Measurements from ENCODE around the gene UNC13C.

Gene UNC13C

GRCh38 chr15:54046093-54046492 lies 67.9 kb downstream of the UNC13C start:
- H3K9me3 Mint-ChIP-seq, result peaks cover 5% of the 10 kb centered on the region
- no peak overlapping the region for H3K4me3 Mint-ChIP-seq
- no peak overlapping the region for H3K27ac Mint-ChIP-seq
- H3K27me3 Mint-ChIP-seq, result no peaks in the 10 kb centered on the region
- H3K4me1 Mint-ChIP-seq (ENCODE audit: low read depth), result no peaks in the 10 kb centered on the region
- H3K36me3 Mint-ChIP-seq (ENCODE audit: low read depth), result no peaks in the 10 kb centered on the region

DNA sequence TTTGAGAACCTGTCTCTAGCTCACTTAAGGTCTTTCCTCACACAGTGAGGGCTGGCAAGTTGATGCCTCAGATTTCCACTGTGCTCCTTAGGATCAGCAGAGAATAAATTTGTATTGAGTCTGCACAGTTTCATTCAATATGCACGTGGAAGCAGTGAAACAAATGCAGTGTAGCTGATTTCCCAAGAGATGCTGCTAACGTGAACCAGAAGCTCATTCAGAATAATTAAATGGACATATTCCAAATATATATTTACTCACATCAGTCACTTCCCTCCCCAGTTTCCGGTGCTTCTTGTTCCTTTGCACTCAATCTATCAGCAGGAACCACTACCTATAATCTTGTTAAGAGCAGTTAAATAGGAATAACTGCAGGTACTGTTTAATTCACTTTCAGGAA lies 86.1 kb downstream of the UNC13C start:
- H3K27ac Mint-ChIP-seq, result no peak overlapping the region
- no peak overlapping the region for H3K4me3 Mint-ChIP-seq
- no peaks in the 10 kb centered on the region for H3K27me3 Mint-ChIP-seq
- no peaks in the 10 kb centered on the region for H3K9me3 Mint-ChIP-seq
- no peaks in the 10 kb centered on the region for H3K36me3 Mint-ChIP-seq (ENCODE audit: low read depth)
- no peaks in the 10 kb centered on the region for H3K4me1 Mint-ChIP-seq (ENCODE audit: low read depth)

DNA sequence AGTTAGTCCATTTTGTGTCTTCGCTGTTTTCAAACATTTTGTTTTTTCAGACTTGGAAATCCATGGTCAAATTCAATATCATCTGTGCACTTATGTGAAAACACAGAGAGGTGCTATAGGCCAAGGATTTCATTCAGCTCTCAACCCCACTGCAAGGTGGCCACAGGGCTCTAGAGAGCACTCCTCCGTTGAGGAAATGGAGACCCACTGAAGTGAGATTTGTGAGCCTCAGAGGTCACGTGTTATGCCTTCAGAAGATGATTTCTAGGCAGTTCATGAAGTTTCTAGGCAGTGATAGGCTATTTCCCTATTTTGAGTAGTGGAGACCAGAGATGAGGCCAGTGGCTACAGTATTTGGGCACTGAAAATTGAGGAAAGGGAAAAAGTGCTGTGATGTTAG lies 88.2 kb downstream of the UNC13C start:
- Mint-ChIP-seq H3K4me1 (ENCODE audit: low read depth) (no peaks in the 10 kb centered on the region), H3K27me3 (no peaks in the 10 kb centered on the region), H3K36me3 (ENCODE audit: low read depth) (no peaks in the 10 kb centered on the region), H3K9me3 (no peaks in the 10 kb centered on the region), H3K27ac (no peak overlapping the region), H3K4me3 (no peak overlapping the region)

DNA sequence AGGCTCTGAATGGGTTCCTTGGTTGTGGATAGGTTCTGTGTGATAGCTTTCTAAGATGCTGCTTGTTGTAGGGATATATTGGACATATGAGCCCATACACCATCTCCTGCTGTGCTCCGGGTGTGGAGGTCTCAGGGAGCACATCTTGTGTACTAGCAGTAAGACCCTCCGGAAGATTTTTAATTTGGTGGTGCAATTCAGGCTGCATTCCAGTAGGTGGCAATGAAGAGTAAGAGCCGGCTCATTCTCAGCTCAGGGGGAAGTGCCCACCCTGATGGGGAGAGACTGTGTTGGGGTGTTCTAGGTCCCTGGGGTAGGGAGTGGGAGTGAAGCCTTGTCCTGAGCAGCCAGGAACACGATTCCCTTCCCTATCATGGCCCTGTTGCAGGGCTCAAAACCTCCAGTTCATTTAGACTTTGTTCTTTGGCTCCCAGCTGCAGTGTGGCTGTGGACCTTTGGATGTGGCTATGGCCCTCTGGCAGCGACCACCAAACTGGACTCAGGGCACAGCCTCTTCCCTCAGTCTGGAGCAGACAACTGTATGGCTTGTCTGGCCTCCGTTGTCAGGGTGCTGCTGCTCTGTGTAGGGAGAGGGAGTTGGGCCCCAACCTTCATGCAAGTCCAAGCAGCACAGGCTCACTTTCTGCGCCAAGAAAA lies 104.7 kb downstream of the UNC13C start:
- Mint-ChIP-seq H3K36me3 (ENCODE audit: low read depth) (no peaks in the 10 kb centered on the region), H3K4me1 (ENCODE audit: low read depth) (no peaks in the 10 kb centered on the region), H3K27me3 (peaks cover 9% of the 10 kb centered on the region), H3K9me3 (no peaks in the 10 kb centered on the region), H3K27ac (no peak overlapping the region), H3K4me3 (no peak overlapping the region)

DNA sequence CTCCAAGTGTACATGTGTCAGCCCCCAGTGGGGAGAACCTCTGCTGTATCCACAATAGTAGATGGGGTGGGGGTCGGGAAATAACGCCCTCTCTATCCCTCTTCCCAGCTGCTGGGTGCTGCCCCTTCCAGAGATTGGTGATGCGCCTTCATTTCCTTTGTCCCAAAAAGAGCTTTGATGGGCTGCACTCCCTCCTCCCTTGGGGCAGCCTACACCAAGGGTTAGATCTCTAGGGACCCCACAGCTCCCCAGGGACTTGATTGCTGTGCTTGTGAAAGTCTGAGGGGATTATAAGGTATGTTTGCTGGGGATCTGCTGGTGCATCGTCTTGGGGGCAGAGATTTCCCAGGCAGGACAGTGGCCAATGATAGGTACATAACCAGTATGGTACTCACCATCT lies 105.3 kb downstream of the UNC13C start:
- Mint-ChIP-seq H3K4me1 (ENCODE audit: low read depth) (no peaks in the 10 kb centered on the region), H3K27ac (no peak overlapping the region), H3K9me3 (no peaks in the 10 kb centered on the region), H3K4me3 (no peak overlapping the region), H3K36me3 (ENCODE audit: low read depth) (no peaks in the 10 kb centered on the region), H3K27me3 (peaks cover 9% of the 10 kb centered on the region)

- H3K4me1 Mint-ChIP-seq (ENCODE audit: low read depth), result no peaks in the 10 kb centered on the region
- H3K27me3 Mint-ChIP-seq, result peaks cover 9% of the 10 kb centered on the region
- no peaks in the 10 kb centered on the region for H3K9me3 Mint-ChIP-seq
- no peak overlapping the region for H3K4me3 Mint-ChIP-seq
- no peak overlapping the region for H3K27ac Mint-ChIP-seq
- H3K36me3 Mint-ChIP-seq (ENCODE audit: low read depth), result no peaks in the 10 kb centered on the region
Observed at GRCh38 chr15:54083991-54084390, 105.8 kb downstream of the UNC13C start.

- Mint-ChIP-seq H3K4me1 (ENCODE audit: low read depth) (no peaks in the 10 kb centered on the region), H3K36me3 (ENCODE audit: low read depth) (no peaks in the 10 kb centered on the region), H3K27ac (no peak overlapping the region), H3K9me3 (no peaks in the 10 kb centered on the region), H3K4me3 (no peak overlapping the region), H3K27me3 (peaks cover 3% of the 10 kb centered on the region)
Observed at GRCh38 chr15:54088837-54089236, 110.6 kb downstream of the UNC13C start.

DNA sequence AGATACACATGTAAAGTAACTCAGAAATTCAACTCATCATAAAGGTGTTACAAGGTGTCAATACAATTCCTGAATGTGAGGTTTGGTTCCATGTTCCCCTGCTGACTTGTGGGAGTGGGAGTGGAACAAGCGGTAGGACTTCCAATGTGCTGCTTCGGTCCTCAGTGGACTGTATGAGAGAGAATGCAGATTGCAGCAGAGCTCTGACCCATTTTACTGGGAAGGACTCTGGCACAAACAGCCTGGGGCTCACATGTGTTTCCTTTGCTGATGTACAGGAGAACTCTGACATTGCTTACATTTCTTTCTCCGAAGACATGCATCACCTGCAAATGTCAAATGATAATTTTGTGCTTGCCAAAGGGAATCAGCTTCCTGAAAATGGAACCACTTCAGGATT lies 111.5 kb downstream of the UNC13C start:
- H3K9me3 Mint-ChIP-seq, result no peaks in the 10 kb centered on the region
- no peaks in the 10 kb centered on the region for H3K36me3 Mint-ChIP-seq (ENCODE audit: low read depth)
- peaks cover 5% of the 10 kb centered on the region for H3K27me3 Mint-ChIP-seq
- H3K27ac Mint-ChIP-seq, result no peak overlapping the region
- no peak overlapping the region for H3K4me3 Mint-ChIP-seq
- H3K4me1 Mint-ChIP-seq (ENCODE audit: low read depth), result no peaks in the 10 kb centered on the region

DNA sequence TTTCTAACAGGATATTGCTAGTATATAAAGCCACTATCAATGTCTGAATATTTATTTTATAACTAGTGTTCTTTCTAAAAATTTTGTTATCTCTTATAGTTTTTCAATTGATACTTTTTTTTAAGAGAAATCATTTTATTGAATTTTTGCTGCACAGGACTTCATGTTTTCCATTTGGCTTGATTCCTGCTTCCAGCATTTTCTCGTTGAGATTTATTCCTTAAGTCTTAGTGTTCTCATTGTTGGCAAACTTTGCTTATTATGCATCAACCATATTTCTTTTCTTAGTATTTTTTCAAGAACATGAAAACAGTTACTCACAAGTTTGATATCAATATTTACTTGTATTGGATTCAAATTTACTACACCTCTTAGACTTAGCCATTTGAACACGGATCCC lies 113.4 kb downstream of the UNC13C start:
- H3K27ac Mint-ChIP-seq, result no peak overlapping the region
- H3K9me3 Mint-ChIP-seq, result no peaks in the 10 kb centered on the region
- H3K36me3 Mint-ChIP-seq (ENCODE audit: low read depth), result no peaks in the 10 kb centered on the region
- H3K4me3 Mint-ChIP-seq, result no peak overlapping the region
- peaks cover 5% of the 10 kb centered on the region for H3K27me3 Mint-ChIP-seq
- no peaks in the 10 kb centered on the region for H3K4me1 Mint-ChIP-seq (ENCODE audit: low read depth)

- H3K4me1 Mint-ChIP-seq (ENCODE audit: low read depth), result no peaks in the 10 kb centered on the region
- no peaks in the 10 kb centered on the region for H3K36me3 Mint-ChIP-seq (ENCODE audit: low read depth)
- no peak overlapping the region for H3K4me3 Mint-ChIP-seq
- no peaks in the 10 kb centered on the region for H3K9me3 Mint-ChIP-seq
- peaks cover 5% of the 10 kb centered on the region for H3K27me3 Mint-ChIP-seq
- H3K27ac Mint-ChIP-seq, result no peak overlapping the region
Observed at GRCh38 chr15:54094661-54095060, 116.4 kb downstream of the UNC13C start.

DNA sequence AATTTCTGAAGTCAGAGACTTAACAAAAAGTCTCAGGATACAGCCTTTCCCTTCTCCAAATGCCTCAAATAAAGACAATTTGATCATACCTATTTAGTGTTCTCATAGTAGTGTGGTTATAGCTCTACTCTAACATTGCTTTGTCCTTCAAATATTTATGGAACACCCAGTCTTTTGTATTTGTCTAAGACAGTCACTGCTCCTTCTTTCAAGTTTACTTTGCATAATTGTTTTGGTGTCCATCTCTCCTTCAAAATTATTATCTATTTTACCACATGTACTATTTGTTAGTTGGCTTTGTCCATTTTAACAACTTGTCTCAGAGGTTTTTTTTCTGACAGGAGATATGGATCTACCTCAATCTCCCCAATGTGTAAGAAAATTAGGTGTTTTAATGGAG lies 118.8 kb downstream of the UNC13C start:
- Mint-ChIP-seq H3K36me3 (ENCODE audit: low read depth) (no peaks in the 10 kb centered on the region), H3K27ac (no peak overlapping the region), H3K9me3 (no peaks in the 10 kb centered on the region), H3K27me3 (peaks cover 5% of the 10 kb centered on the region), H3K4me1 (ENCODE audit: low read depth) (no peaks in the 10 kb centered on the region), H3K4me3 (no peak overlapping the region)

- no peaks in the 10 kb centered on the region for H3K9me3 Mint-ChIP-seq
- no peak overlapping the region for H3K4me3 Mint-ChIP-seq
- no peaks in the 10 kb centered on the region for H3K4me1 Mint-ChIP-seq (ENCODE audit: low read depth)
- H3K27ac Mint-ChIP-seq, result no peak overlapping the region
- peaks cover 4% of the 10 kb centered on the region for H3K27me3 Mint-ChIP-seq
- H3K36me3 Mint-ChIP-seq (ENCODE audit: low read depth), result no peaks in the 10 kb centered on the region
Observed at GRCh38 chr15:54099010-54099409, 120.8 kb downstream of the UNC13C start.

GRCh38 chr15:54101664-54102270 lies 123.5 kb downstream of the UNC13C start:
- no peaks in the 10 kb centered on the region for H3K27me3 Mint-ChIP-seq
- no peaks in the 10 kb centered on the region for H3K36me3 Mint-ChIP-seq (ENCODE audit: low read depth)
- no peaks in the 10 kb centered on the region for H3K4me1 Mint-ChIP-seq (ENCODE audit: low read depth)

DNA sequence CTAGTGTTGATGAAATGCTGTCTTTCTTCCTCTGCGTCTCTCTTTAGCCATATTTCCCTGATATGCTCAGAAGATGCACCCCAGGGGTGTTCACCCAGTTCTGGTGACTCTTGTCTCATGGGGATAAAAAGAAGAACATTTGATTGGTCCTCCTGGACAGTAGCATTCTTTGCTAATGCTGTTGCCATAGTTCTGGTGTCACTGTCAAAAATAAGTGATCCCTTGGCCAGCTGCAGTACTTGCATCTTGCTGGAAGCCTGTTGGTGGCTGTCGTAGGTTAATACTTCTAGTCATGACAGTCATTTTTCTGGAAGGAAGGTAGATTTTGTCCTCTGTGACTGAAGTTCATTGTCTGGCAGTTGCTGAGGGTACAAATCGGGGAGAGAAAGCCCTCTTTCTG lies 124.5 kb downstream of the UNC13C start:
- no peaks in the 10 kb centered on the region for H3K36me3 Mint-ChIP-seq (ENCODE audit: low read depth)
- H3K9me3 Mint-ChIP-seq, result no peaks in the 10 kb centered on the region
- H3K4me1 Mint-ChIP-seq (ENCODE audit: low read depth), result no peaks in the 10 kb centered on the region
- no peak overlapping the region for H3K4me3 Mint-ChIP-seq
- H3K27me3 Mint-ChIP-seq, result no peaks in the 10 kb centered on the region
- H3K27ac Mint-ChIP-seq, result no peak overlapping the region

More at GRCh38 chr15:54101664-54102270, 123.5 kb downstream of the UNC13C start:
- Mint-ChIP-seq H3K9me3 (no peaks in the 10 kb centered on the region), H3K4me3 (no peak overlapping the region), H3K27ac (no peak overlapping the region)

DNA sequence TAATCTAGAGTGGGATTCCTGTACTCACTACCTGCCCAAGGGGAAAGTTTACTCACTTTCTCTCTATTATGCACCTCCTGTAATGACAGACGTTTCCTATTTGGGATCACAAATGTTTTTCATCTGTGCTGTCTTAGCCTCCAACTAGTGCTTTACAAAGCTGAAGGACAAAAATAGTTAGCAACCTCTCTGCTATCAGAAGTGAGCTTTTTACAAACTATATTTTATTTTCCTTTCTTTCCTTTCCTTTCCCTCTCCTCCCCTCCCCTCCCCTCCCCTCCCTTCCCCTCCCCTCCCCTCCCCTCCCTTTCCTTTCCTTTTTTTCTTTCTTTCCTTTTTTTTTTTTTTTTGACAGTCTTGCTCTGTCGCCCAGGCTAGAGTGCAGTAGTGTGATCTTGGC lies 130.8 kb downstream of the UNC13C start:
- Mint-ChIP-seq H3K27me3 (no peaks in the 10 kb centered on the region), H3K4me3 (no peak overlapping the region), H3K9me3 (peaks cover 3% of the 10 kb centered on the region)

DNA sequence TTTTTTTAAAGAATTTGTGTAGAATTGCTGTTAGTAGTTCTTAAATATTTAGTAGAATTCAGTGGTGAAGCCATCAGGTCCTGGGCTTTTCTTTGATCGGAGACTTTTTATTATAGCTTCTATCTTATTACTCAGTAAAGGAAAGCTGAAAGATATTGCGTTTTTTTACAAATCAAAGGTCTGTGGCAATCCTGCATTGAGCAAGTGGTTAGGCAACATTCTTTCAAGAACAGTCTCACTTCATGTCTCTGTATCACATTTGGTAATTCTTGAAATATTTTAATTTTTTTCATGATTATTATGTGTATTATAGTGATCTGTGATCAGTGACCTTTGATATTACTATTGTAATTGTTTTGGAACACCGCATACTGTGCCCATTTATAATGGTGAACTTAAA lies 140.8 kb downstream of the UNC13C start:
- H3K36me3 Mint-ChIP-seq (ENCODE audit: low read depth), result no peaks in the 10 kb centered on the region
- H3K9me3 Mint-ChIP-seq, result peaks cover 12% of the 10 kb centered on the region
- H3K27me3 Mint-ChIP-seq, result no peaks in the 10 kb centered on the region
- H3K4me3 Mint-ChIP-seq, result no peak overlapping the region
- H3K4me1 Mint-ChIP-seq (ENCODE audit: low read depth), result no peaks in the 10 kb centered on the region
- no peak overlapping the region for H3K27ac Mint-ChIP-seq

More for the DNA sequence above, 130.8 kb downstream of the UNC13C start:
- Mint-ChIP-seq H3K4me1 (ENCODE audit: low read depth) (no peaks in the 10 kb centered on the region), H3K36me3 (ENCODE audit: low read depth) (no peaks in the 10 kb centered on the region), H3K27ac (no peak overlapping the region)

Data from stimulated activated naive CD8-positive, alpha-beta T cell treated with anti-CD3 and anti-CD28 coated beads, Interleukin-15, Interleukin-2, amounts not matched to agents 100 ng/mL and 50 ng/mL, for 24 hours (primary cell).